Astrocyte (in vitro differentiated cells and primary cell): ENCODE data around the gene RBPJ. TPM values are rescaled to one million over a fixed set of nuclear protein-coding genes. Genes with fewer than 3 reads are reported as not detected.

Experiments
- DNase-seq: peaks from one replicate; pipeline ENCODE4 v3.0.0-alpha.2; 2010; ENCODE audit warnings: low read depth
- FAIRE-seq: peaks from 2 replicates; lab custom pipeline; 2011; peaks lifted over from hg19 to GRCh38; lab: Jason Lieb, UNC
- H2AFZ ChIP-seq: 2 replicates; pipeline ENCODE4 v1.6.0; 2012; ENCODE audit warnings: low read depth, low read length, inconsistent platforms
- H3K27ac ChIP-seq: 2 replicates; pipeline ENCODE4 v1.5.1; 2011; ENCODE audit warnings: low read depth, low read length, inconsistent platforms
- H3K27me3 ChIP-seq: 2 replicates; pipeline ENCODE4 v1.6.0; 2011; ENCODE audit warnings: low read length, inconsistent platforms; ENCODE audit not compliant: insufficient read depth
- H3K36me3 ChIP-seq: 2 replicates; pipeline ENCODE4 v1.5.1; 2011; ENCODE audit warnings: low read length, inconsistent platforms; ENCODE audit not compliant: insufficient read depth
- H3K4me1 ChIP-seq: 2 replicates; pipeline ENCODE4 v1.5.1; 2011; ENCODE audit warnings: low read length, inconsistent platforms; ENCODE audit not compliant: insufficient read depth
- H3K4me2 ChIP-seq: 2 replicates; pipeline ENCODE4 v1.6.0; 2012; ENCODE audit warnings: low read length, inconsistent platforms
- H3K4me3 ChIP-seq: 2 replicates; pipeline ENCODE4 v1.5.1; 2011; ENCODE audit warnings: low read depth, mild to moderate bottlenecking, low read length, inconsistent platforms; ENCODE audit not compliant: insufficient read depth
- H3K79me2 ChIP-seq: 2 replicates; pipeline ENCODE4 v1.6.0; 2012; ENCODE audit warnings: mild to moderate bottlenecking, low read length, inconsistent platforms; ENCODE audit not compliant: insufficient read depth
- H3K9ac ChIP-seq: 2 replicates; pipeline ENCODE4 v1.6.0; 2012; ENCODE audit warnings: mild to moderate bottlenecking, low read length, inconsistent platforms
- H3K9me3 ChIP-seq: 2 replicates; pipeline ENCODE4 v1.5.1; 2012; ENCODE audit warnings: low read depth, mild to moderate bottlenecking, low read length, inconsistent platforms; ENCODE audit not compliant: insufficient read depth
- H4K20me1 ChIP-seq: 2 replicates; pipeline ENCODE4 v1.6.0; 2012; ENCODE audit warnings: low read length, inconsistent platforms; ENCODE audit not compliant: insufficient read depth
- H3K27ac Mint-ChIP-seq: one replicate; pipeline ENCODE4 v1.8.0; 2021; ENCODE audit warnings: mild to moderate bottlenecking, mixed read lengths; ENCODE audit not compliant: unreplicated experiment
- H3K27me3 Mint-ChIP-seq: one replicate; pipeline ENCODE4 v1.8.0; 2021; ENCODE audit warnings: low read depth, mixed read lengths; ENCODE audit not compliant: unreplicated experiment
- H3K36me3 Mint-ChIP-seq: one replicate; pipeline ENCODE4 v1.8.0; 2021; ENCODE audit warnings: low read depth, mixed read lengths; ENCODE audit not compliant: unreplicated experiment
- H3K4me1 Mint-ChIP-seq: one replicate; pipeline ENCODE4 v1.8.0; 2021; ENCODE audit warnings: low read depth, mixed read lengths; ENCODE audit not compliant: unreplicated experiment
- H3K4me3 Mint-ChIP-seq: one replicate; pipeline ENCODE4 v1.8.0; 2021; ENCODE audit warnings: mild to moderate bottlenecking, moderate library complexity, mixed read lengths; ENCODE audit not compliant: unreplicated experiment
- H3K9me3 Mint-ChIP-seq: one replicate; pipeline ENCODE4 v1.8.0; 2021; ENCODE audit warnings: mild to moderate bottlenecking, mixed read lengths; ENCODE audit not compliant: unreplicated experiment
- CTCF ChIP-seq: IDR thresholded peaks from 2 replicates; pipeline ENCODE4 v1.5.1; 2011; ENCODE audit warnings: low read depth, mild to moderate bottlenecking, inconsistent platforms, low read length, moderate library complexity; ENCODE audit not compliant: insufficient read depth
- EZH2 ChIP-seq: IDR thresholded peaks from 2 replicates; pipeline ENCODE4 v1.6.1; 2012; ENCODE audit warnings: mild to moderate bottlenecking, low read length, inconsistent platforms; ENCODE audit not compliant: insufficient read depth
- total RNA-seq: library from RNA; stranded (reverse); gene quantifications from 2 replicates; pipeline ENCODE4 v1.2.1, GENCODE V29; 2021

RBPJ gene
- total RNA-seq, 1 donor from 2014 or later: 96.3 TPM

GRCh38 chr4:26386386-26386785 is 65.6 kb downstream of the RBPJ start:
- no peak overlapping the region for H3K27ac ChIP-seq
- H3K27ac Mint-ChIP-seq: no peak overlapping the region
- peaks cover 5% of the 10 kb centered on the region for H3K9me3 Mint-ChIP-seq
- H3K27me3 Mint-ChIP-seq: no peaks in the 10 kb centered on the region
- peaks cover 11% of the 10 kb centered on the region for H3K36me3 ChIP-seq
- peaks cover 51% of the 10 kb centered on the region for H3K79me2 ChIP-seq
- H3K27me3 ChIP-seq: no peaks in the 10 kb centered on the region
- H3K4me3 ChIP-seq: no peak overlapping the region
- no peak overlapping the region for H3K4me3 Mint-ChIP-seq
- peaks cover 25% of the 10 kb centered on the region for H3K36me3 Mint-ChIP-seq
- H3K4me1 ChIP-seq: no peaks in the 10 kb centered on the region
- no peaks in the 10 kb centered on the region for H3K9me3 ChIP-seq
- TF ChIP-seq CTCF (no peak), EZH2 (no peak)
- H3K9ac ChIP-seq: no peak overlapping the region
- FAIRE-seq (no peak), DNase-seq (no peak)
- peaks cover 30% of the 10 kb centered on the region for H4K20me1 ChIP-seq
- H2AFZ ChIP-seq: no peak overlapping the region
- no peak overlapping the region for H3K4me2 ChIP-seq
- peaks cover 2% of the 10 kb centered on the region for H3K4me1 Mint-ChIP-seq

GRCh38 chr4:26388671-26389070 is 67.9 kb downstream of the RBPJ start:
- FAIRE-seq: no peak
- no peak overlapping the region for H3K4me3 Mint-ChIP-seq
- H3K9me3 Mint-ChIP-seq: peaks cover 5% of the 10 kb centered on the region
- Histone ChIP-seq H3K9me3 (no peaks in the 10 kb centered on the region), H3K4me2 (no peak overlapping the region), H2AFZ (no peak overlapping the region), H4K20me1 (peaks cover 14% of the 10 kb centered on the region), H3K27ac (peak overlapping the region; percentile 16), H3K36me3 (peaks cover 13% of the 10 kb centered on the region), H3K79me2 (peaks cover 31% of the 10 kb centered on the region), H3K9ac (no peak overlapping the region), H3K4me1 (no peaks in the 10 kb centered on the region), H3K4me3 (no peak overlapping the region), H3K27me3 (no peaks in the 10 kb centered on the region)
- H3K27me3 Mint-ChIP-seq: no peaks in the 10 kb centered on the region
- H3K27ac Mint-ChIP-seq: no peak overlapping the region
- no peak for DNase-seq
- peaks cover 2% of the 10 kb centered on the region for H3K4me1 Mint-ChIP-seq
- TF ChIP-seq EZH2 (no peak), CTCF (no peak)
- peaks cover 27% of the 10 kb centered on the region for H3K36me3 Mint-ChIP-seq

GRCh38 chr4:26397086-26397485 is 76.3 kb downstream of the RBPJ start:
- Histone ChIP-seq H3K9me3 (no peaks in the 10 kb centered on the region), H3K4me2 (no peak overlapping the region), H2AFZ (no peak overlapping the region), H3K27me3 (no peaks in the 10 kb centered on the region), H3K79me2 (peaks cover 5% of the 10 kb centered on the region), H3K4me3 (no peak overlapping the region), H3K27ac (no peak overlapping the region), H4K20me1 (peaks cover 3% of the 10 kb centered on the region), H3K9ac (no peak overlapping the region), H3K4me1 (no peaks in the 10 kb centered on the region), H3K36me3 (peaks cover 4% of the 10 kb centered on the region)
- no peak for DNase-seq
- FAIRE-seq: no peak
- Mint-ChIP-seq H3K36me3 (peaks cover 12% of the 10 kb centered on the region), H3K4me1 (peaks cover 8% of the 10 kb centered on the region), H3K27me3 (no peaks in the 10 kb centered on the region), H3K27ac (no peak overlapping the region), H3K4me3 (no peak overlapping the region), H3K9me3 (no peaks in the 10 kb centered on the region)
- TF ChIP-seq CTCF (no peak), EZH2 (no peak)
